Testis (tissue), 3 donors: ENCODE results near the gene SEMA6A. TPM values are rescaled to one million over a fixed set of nuclear protein-coding genes. Genes with fewer than 3 reads are reported as not detected.

Experiments used
- DNase-seq: peaks from one replicate; pipeline ENCODE4 v3.0.0-alpha.2; 2019
- H3K27ac ChIP-seq, 2 donors: fragments of 200-600 bp; sonication (generic); one replicate each; pipeline ENCODE4 v1.5.1; 2019
- H3K27me3 ChIP-seq: fragments of 200-600 bp; sonication (generic); one replicate; pipeline ENCODE4 v1.5.1; 2019
- H3K36me3 ChIP-seq: fragments of 200-600 bp; sonication (generic); one replicate; pipeline ENCODE4 v1.5.1; 2017; ENCODE audit warnings: low read depth; ENCODE audit errors: missing control alignments
- H3K4me1 ChIP-seq: fragments of 200-600 bp; sonication (generic); one replicate; pipeline ENCODE4 v1.5.1; 2019
- H3K4me3 ChIP-seq, 2 donors: fragments of 200-600 bp; sonication (generic); one replicate each; pipeline ENCODE4 v1.5.1; 2017 to 2019
- H3K9me3 ChIP-seq: fragments of 200-600 bp; sonication (generic); one replicate; pipeline ENCODE4 v1.5.1; 2017
- POLR2A ChIP-seq: fragments of 450-650 bp; IDR thresholded peaks from one replicate; pipeline ENCODE4 v1.6.1; 2017; ENCODE audit warnings: antibody characterized with exemption, mild to moderate bottlenecking, moderate library complexity
- WGBS, 2 donors: methylation state at CpG; one replicate each; pipeline ENCODE4 v1.1.5; 2018; 5-methylcytosine and 5-hydroxymethylcytosine counted together
- intact Hi-C: fragments of 100-400 bp; cut with DNase I; formaldehyde crosslinking; loops from one replicate; pipeline ENCODE4 v1.15.1; 2023; ENCODE audit warnings: low total_unique reads
- polyA plus RNA-seq: library from polyadenylated mRNA; stranded (reverse); fragments of 350-450 nt; fragmentation: Illumina TruSeq; extraction: RNeasy Lipid Tissue Mini Kit (QIAGEN cat#74804); gene quantifications from one replicate; pipeline ENCODE4 v1.2.3, GENCODE V29; 2014; ENCODE audit warnings: low read depth, low replicate concordance; ENCODE audit not compliant: insufficient read depth
- total RNA-seq, 2 donors: library from RNA; depleted of rRNA; stranded (reverse); fragments of >200 nt; gene quantifications; one replicate each; pipeline ENCODE4 v1.2.3, GENCODE V29; 2016
- TF ChIP-seq, protein P1 (sequence below), 3 experiments: fragments of 450-650 bp in 2 of 3; fragments of 200-600 bp in 1 of 3; sonication (generic) in 1 of 3; IDR thresholded peaks; one replicate each; pipeline ENCODE4 v1.5.1; 2016 to 2019; ENCODE audit warnings: antibody characterized with exemption in 3 of 3, mild to moderate bottlenecking in 2 of 3, moderate library complexity in 1 of 3

The SEMA6A gene
- total and polyA plus RNA-seq, 3 donors from 2014 or later, result 17.4 to 67.6 (median 52.0) TPM

DNA sequence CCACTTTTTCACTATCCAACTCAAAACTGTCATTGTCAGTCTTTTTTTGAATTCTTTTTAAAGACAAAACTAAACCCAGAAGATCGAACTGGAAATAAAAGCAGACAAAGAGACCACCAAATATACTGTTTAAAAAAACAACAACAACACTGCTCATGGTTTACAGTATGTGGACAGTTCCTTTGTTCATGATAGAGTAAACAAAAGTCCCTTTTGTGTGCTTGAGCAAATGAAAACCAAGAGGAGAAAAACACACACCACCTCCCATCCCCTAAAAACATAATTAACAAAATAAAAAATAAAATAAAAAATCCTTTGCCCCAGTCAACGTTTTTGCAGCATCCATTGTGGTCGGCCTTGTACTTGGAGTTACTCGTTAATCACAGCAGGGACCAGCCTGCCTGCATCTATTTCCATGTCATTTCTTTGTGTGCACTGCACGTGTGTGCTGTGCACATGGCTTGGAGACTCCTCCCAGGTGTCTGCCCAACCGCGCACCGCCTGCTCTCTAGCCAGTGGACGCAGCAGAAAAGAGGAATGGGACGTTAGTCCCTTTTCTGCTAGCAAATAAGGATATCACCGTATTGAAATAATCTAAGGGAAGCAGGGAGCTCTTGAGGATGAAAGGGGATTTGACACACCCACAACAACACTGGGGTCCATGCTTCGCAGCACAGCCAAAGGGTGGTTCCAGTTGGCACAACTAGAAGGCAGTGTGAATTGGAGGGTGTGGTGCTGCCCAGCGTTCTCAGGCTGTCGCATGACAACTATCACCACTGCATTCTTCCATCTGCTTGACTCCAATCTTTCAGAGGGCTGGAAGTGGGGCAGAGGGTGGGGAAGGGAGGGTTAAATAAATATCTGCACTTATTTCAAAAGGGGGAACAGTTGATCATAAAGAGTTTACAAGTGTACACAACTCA, 130.0 kb downstream of the SEMA6A start:
- intact Hi-C loops, result no loop called here
- H3K36me3 ChIP-seq, result no peaks in the 10 kb centered on the region
- DNase-seq, result no peak
- no peak overlapping the region for H3K4me3 ChIP-seq
- 78 to 84% methylated on average over 14 of the region's 14 CpGs for WGBS, 2 donors
- peaks cover 5% of the 10 kb centered on the region for H3K4me1 ChIP-seq
- H3K27ac ChIP-seq, result no peak overlapping the region
- TF ChIP-seq POLR2A, result no peak
- TF ChIP-seq, protein P1, sequence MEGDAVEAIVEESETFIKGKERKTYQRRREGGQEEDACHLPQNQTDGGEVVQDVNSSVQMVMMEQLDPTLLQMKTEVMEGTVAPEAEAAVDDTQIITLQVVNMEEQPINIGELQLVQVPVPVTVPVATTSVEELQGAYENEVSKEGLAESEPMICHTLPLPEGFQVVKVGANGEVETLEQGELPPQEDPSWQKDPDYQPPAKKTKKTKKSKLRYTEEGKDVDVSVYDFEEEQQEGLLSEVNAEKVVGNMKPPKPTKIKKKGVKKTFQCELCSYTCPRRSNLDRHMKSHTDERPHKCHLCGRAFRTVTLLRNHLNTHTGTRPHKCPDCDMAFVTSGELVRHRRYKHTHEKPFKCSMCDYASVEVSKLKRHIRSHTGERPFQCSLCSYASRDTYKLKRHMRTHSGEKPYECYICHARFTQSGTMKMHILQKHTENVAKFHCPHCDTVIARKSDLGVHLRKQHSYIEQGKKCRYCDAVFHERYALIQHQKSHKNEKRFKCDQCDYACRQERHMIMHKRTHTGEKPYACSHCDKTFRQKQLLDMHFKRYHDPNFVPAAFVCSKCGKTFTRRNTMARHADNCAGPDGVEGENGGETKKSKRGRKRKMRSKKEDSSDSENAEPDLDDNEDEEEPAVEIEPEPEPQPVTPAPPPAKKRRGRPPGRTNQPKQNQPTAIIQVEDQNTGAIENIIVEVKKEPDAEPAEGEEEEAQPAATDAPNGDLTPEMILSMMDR (IDR thresholded peaks at IDR 0.05), result no peak
- H3K9me3 ChIP-seq, result no peaks in the 10 kb centered on the region
- H3K27me3 ChIP-seq, result no peaks in the 10 kb centered on the region

DNA sequence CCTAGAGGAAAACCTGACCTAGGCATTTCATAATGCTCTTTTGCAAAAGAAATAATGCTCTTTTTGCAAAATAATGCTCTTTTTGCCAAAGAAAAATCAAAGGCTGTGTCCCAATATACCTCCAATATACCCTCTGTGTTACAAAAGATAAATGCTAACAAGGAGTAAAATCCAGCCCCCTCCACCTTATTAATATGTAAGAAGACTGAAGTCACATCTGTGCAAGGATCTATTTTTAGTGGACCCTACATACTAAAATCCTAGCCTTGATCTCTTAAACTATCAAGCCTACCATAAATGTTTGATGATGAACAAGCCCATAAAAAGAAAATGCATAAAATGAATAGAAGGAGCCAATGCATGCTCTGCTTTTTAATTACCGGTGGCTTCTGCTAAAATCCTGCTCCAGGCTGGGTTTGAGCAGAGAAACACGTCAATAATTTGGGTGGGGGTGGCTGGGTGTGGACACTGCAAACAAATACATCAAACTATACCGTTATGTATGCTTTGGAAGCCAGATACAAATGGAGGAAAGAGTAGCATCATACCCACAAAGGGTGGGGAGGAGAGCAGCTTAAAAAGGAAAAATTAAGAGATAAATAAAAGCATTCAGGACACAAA, 131.6 kb downstream of the SEMA6A start:
- no peak overlapping the region for H3K27ac ChIP-seq
- H3K36me3 ChIP-seq, result no peaks in the 10 kb centered on the region
- intact Hi-C loops, result no loop called here
- peaks cover 5% of the 10 kb centered on the region for H3K4me1 ChIP-seq
- H3K9me3 ChIP-seq, result no peaks in the 10 kb centered on the region
- WGBS, 2 donors, result 81 to 89% methylated on average over 3 of the region's 3 CpGs
- no peaks in the 10 kb centered on the region for H3K27me3 ChIP-seq
- no peak for DNase-seq
- H3K4me3 ChIP-seq, result no peak overlapping the region
- TF ChIP-seq, protein P1 (IDR thresholded peaks at IDR 0.05), result no peak
- no peak for TF ChIP-seq POLR2A

DNA sequence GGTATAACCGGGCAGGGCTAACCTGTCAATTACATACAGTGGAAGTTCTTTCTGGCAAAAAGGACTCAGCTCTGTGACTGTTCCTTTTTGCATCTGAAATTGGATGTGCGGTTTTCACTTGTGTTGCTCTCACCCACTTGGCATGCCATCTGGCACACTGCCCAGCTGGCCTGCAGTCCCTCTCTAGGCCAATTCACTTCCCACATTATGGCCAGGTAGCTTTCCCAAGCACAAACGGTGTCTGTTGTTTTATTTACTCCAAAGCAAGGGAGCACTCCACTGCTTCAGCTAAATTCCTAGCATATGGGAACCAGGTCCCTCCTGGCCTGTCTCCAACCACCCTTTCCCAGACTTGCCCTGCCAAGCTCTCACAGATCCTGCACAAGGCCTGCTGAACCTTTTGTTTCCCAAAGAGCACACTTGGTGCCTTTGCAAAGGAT, 132.5 kb downstream of the SEMA6A start:
- DNase-seq, result no peak
- WGBS, 2 donors, result 46 to 58% methylated on average over 3 of the region's 3 CpGs

DNA sequence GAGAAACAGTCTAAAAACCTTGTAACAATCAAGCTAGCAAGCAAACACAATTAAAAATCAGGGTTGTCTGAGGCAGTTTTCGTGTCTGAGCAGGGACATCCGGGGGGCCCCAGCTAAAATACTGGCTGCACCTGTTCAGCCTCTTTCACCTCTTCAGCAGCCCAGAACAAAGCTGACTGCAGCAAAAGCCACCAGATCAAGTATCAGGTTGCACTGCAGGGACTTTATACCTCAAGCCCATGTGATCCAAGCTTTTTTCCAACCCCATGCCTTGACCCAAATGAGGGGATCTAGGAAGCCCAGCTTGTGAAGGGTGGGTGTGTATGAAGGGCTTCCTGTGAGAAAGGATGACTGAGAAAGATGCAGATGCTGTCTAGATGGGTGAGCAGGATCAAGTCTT, 133.4 kb downstream of the SEMA6A start:
- Histone ChIP-seq H3K27me3 (no peaks in the 10 kb centered on the region), H3K4me3 (no peak overlapping the region), H3K36me3 (no peaks in the 10 kb centered on the region), H3K27ac (no peak overlapping the region), H3K9me3 (no peaks in the 10 kb centered on the region), H3K4me1 (peaks cover 5% of the 10 kb centered on the region)
- intact Hi-C loops, result no loop called here
- DNase-seq, result no peak
- TF ChIP-seq, protein P1 (IDR thresholded peaks at IDR 0.05), result no peak
- no peak for TF ChIP-seq POLR2A
- 66 to 70% methylated on average over 2 of the region's 2 CpGs for WGBS, 2 donors

More for the DNA sequence above, 132.5 kb downstream of the SEMA6A start:
- no peaks in the 10 kb centered on the region for H3K27me3 ChIP-seq
- TF ChIP-seq POLR2A, result no peak
- TF ChIP-seq, protein P1 (IDR thresholded peaks at IDR 0.05), result no peak
- H3K36me3 ChIP-seq, result no peaks in the 10 kb centered on the region
- H3K4me3 ChIP-seq, result no peak overlapping the region
- peaks cover 5% of the 10 kb centered on the region for H3K4me1 ChIP-seq
- H3K27ac ChIP-seq, result no peak overlapping the region
- H3K9me3 ChIP-seq, result no peaks in the 10 kb centered on the region
- intact Hi-C loops, result no loop called here
